Retinal pigment epithelial cell (primary cell): ENCODE results near the gene TAF10.

Experiments
- DNase-seq: peaks from one replicate; pipeline ENCODE4 v3.0.0-alpha.2; 2010; ENCODE audit warnings: low read depth
- H3K4me3 ChIP-seq: 2 replicates; pipeline ENCODE4 v1.5.1; 2011; ENCODE audit warnings: mild to moderate bottlenecking, low read length, control low read depth, moderate library complexity
- CTCF ChIP-seq: conservative IDR thresholded peaks from 2 replicates; pipeline ENCODE4 v1.5.1; 2011; ENCODE audit warnings: low read depth, low read length, control low read depth, inconsistent platforms

Gene TAF10

DNA sequence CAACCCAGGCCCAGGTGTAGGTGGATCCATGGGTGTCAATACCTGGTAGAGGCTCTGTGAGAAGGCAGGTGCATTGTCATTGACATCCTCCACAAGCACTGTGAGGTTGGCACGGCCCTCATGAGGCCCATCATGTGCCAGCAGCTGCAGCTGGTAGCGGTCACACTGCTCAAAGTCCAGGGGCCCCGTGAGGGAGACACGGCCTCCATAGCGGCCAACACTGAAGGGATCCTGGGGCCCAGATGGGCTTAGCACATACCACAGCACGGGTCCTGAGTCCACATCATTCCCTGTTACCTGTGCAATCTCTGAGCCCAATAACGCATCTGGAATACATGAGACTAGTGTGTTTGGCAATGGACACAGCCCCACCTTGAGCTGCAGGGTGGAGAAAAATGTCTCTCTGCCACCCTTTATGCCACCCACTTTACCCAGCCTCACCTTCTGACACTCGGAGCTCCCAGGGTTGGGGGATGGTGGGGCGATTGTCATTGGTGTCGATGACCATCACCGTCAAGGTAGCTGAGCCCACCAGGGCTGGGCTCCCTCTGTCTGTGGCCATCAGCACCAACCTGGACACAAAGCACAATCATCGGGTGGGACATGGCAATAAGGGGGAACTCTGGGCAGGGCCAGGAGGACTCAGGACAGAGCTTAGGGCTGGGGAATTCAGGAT lies 13.3 kb upstream of the TAF10 start:
- H3K4me3 ChIP-seq, result no peak overlapping the region
- no peak for TF ChIP-seq CTCF
- no peak for DNase-seq

GRCh38 chr11:6623391-6624363 lies 11.7 kb upstream of the TAF10 start:
- no peak for DNase-seq
- TF ChIP-seq CTCF, result no peak
- no peak overlapping the region for H3K4me3 ChIP-seq

- no peak for DNase-seq
- TF ChIP-seq CTCF, result no peak
- H3K4me3 ChIP-seq, result no peak overlapping the region
Observed at GRCh38 chr11:6622261-6623171, 10.5 kb upstream of the TAF10 start.

- no peak for TF ChIP-seq CTCF
- no peak overlapping the region for H3K4me3 ChIP-seq
- DNase-seq, result no peak
Observed at GRCh38 chr11:6621711-6622211, 9.7 kb upstream of the TAF10 start.

GRCh38 chr11:6620636-6621035 lies 8.6 kb upstream of the TAF10 start:
- no peak overlapping the region for H3K4me3 ChIP-seq
- TF ChIP-seq CTCF, result no peak
- no peak for DNase-seq

- H3K4me3 ChIP-seq, result peak within 1 kb of the TSS; percentile 99
- DNase-seq, result peak; percentile 78
- no peak for TF ChIP-seq CTCF
Observed at GRCh38 chr11:6619004-6619745, 7.2 kb upstream of the TAF10 start, which contains the start of gene TPP1. TPP1 (minus strand) TSS chr11:6619422; CDS start chr11:6619400, 22 bp downstream.
